Fibroblast of pulmonary artery (primary cell): Measurements from ENCODE around the gene RIMKLA.

Experiments
- DNase-seq: peaks from one replicate; pipeline ENCODE4 v3.0.0-alpha.2; 2010; ENCODE audit warnings: low read depth
- H3K4me3 ChIP-seq: replicated peaks from 2 replicates; pipeline ENCODE4 v1.5.1; 2011; ENCODE audit warnings: low read depth, mild to moderate bottlenecking, control low read depth, low read length, moderate library complexity
- TF ChIP-seq, protein P1 (sequence below): IDR thresholded peaks from 2 replicates; pipeline ENCODE4 v1.5.1; 2011; ENCODE audit warnings: mild to moderate bottlenecking, control low read depth, low read length, inconsistent platforms; ENCODE audit errors: missing control alignments

The RIMKLA gene

DNA sequence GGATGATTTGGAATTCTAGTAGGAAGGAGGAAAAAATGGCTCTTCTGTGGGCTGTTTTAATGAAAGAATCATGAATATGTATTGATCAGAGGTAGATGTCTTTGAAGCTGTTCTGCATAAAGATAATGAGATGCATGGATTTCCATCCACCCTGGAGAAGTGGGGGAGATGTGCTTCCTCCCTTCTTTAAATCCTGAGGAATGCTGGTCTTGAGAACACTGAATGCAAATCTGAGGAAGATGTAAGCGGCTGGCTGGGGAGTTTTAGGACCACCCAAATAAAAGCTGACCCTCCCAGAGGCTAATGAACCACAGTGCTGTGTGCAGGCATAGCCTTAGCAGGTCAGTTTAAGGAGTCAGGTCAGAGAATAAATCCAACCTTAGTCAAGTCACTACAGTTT is 37.9 kb downstream of the RIMKLA start:
- DNase-seq: no peak
- no peak overlapping the region for H3K4me3 ChIP-seq
- TF ChIP-seq, protein P1, sequence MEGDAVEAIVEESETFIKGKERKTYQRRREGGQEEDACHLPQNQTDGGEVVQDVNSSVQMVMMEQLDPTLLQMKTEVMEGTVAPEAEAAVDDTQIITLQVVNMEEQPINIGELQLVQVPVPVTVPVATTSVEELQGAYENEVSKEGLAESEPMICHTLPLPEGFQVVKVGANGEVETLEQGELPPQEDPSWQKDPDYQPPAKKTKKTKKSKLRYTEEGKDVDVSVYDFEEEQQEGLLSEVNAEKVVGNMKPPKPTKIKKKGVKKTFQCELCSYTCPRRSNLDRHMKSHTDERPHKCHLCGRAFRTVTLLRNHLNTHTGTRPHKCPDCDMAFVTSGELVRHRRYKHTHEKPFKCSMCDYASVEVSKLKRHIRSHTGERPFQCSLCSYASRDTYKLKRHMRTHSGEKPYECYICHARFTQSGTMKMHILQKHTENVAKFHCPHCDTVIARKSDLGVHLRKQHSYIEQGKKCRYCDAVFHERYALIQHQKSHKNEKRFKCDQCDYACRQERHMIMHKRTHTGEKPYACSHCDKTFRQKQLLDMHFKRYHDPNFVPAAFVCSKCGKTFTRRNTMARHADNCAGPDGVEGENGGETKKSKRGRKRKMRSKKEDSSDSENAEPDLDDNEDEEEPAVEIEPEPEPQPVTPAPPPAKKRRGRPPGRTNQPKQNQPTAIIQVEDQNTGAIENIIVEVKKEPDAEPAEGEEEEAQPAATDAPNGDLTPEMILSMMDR: no peak

GRCh38 chr1:42419126-42419821 is 38.7 kb downstream of the RIMKLA start:
- DNase-seq: peak; percentile 5
- H3K4me3 ChIP-seq: no peak overlapping the region
- TF ChIP-seq, protein P1: no peak

DNA sequence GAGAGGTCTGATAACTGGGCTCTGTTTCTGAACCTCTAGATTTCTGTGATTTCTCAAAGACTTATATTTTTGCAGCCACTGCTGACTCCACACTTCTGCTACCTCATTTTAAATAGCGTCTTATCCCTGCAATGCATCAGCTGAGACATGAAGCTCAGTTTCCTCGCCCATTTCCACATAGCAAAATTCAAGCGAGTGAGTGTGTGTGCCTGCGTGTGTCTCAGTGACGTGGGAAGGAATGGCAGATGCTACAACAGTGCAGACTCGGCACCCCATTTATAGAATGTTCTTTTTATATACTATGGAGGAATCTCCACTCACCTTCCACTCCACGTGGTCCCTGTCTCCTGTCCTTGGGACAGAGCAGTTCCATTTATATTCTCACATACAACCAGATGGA is 39.5 kb downstream of the RIMKLA start:
- TF ChIP-seq, protein P1: no peak
- no peak for DNase-seq
- no peak overlapping the region for H3K4me3 ChIP-seq

GRCh38 chr1:42420911-42421585 is 40.5 kb downstream of the RIMKLA start:
- TF ChIP-seq, protein P1: no peak
- DNase-seq: peak; percentile 82
- H3K4me3 ChIP-seq: no peak overlapping the region

GRCh38 chr1:42422737-42423136 is 42.1 kb downstream of the RIMKLA start:
- TF ChIP-seq, protein P1: no peak
- no peak for DNase-seq
- H3K4me3 ChIP-seq: no peak overlapping the region

GRCh38 chr1:42423681-42424080 is 43.1 kb downstream of the RIMKLA start:
- TF ChIP-seq, protein P1: no peak
- no peak overlapping the region for H3K4me3 ChIP-seq
- no peak for DNase-seq

GRCh38 chr1:42424201-42424600 is 43.6 kb downstream of the RIMKLA start:
- TF ChIP-seq, protein P1: no peak
- H3K4me3 ChIP-seq: no peak overlapping the region
- no peak for DNase-seq
